Trophoblast cell (in vitro differentiated cells and primary cell): ENCODE results near the gene FAM217A.

Source experiments
- DNase-seq, 2 donors: peaks; one replicate each; pipeline ENCODE4 v3.0.0-alpha.2; 2016
- H2AFZ ChIP-seq: 2 replicates; pipeline ENCODE4 v1.6.1; 2013; ENCODE audit warnings: low read length, moderate library complexity, mild to moderate bottlenecking; ENCODE audit not compliant: insufficient read depth, poor library complexity
- H2AK5ac ChIP-seq: 2 replicates; pipeline ENCODE4 v1.6.1; 2013; ENCODE audit warnings: mild to moderate bottlenecking, low read length
- H2BK120ac ChIP-seq: 2 replicates; pipeline ENCODE4 v1.6.1; 2013; ENCODE audit warnings: low read length, mild to moderate bottlenecking, moderate library complexity; ENCODE audit not compliant: insufficient read depth, poor library complexity
- H2BK12ac ChIP-seq: 2 replicates; pipeline ENCODE4 v1.6.1; 2013; ENCODE audit warnings: mild to moderate bottlenecking, low read length, moderate library complexity
- H2BK5ac ChIP-seq: 2 replicates; pipeline ENCODE4 v1.6.1; 2013; ENCODE audit warnings: low read length, low read depth, moderate library complexity, mild to moderate bottlenecking; ENCODE audit not compliant: poor library complexity
- H3K14ac ChIP-seq: 2 replicates; pipeline ENCODE4 v1.6.1; 2013; ENCODE audit warnings: mild to moderate bottlenecking, low read length
- H3K18ac ChIP-seq: 2 replicates; pipeline ENCODE4 v1.6.1; 2013; ENCODE audit warnings: mild to moderate bottlenecking, low read length
- H3K23ac ChIP-seq: 2 replicates; pipeline ENCODE4 v1.6.1; 2013; ENCODE audit warnings: low read length
- H3K27ac ChIP-seq: 2 replicates; pipeline ENCODE4 v1.5.1; 2013; ENCODE audit warnings: low read depth, mild to moderate bottlenecking, inconsistent platforms, low read length, moderate library complexity
- H3K27me3 ChIP-seq: 2 replicates; pipeline ENCODE4 v1.6.1; 2013; ENCODE audit warnings: inconsistent platforms, mild to moderate bottlenecking, low read length, moderate library complexity; ENCODE audit not compliant: insufficient read depth
- H3K36me3 ChIP-seq, 2 experiments: 1 replicate in 1 of 2; 2 replicates in 1 of 2; pipeline ENCODE4 v1.6.1; 2013; ENCODE audit warnings: low read length in 2 of 2, mild to moderate bottlenecking in 2 of 2, moderate library complexity in 1 of 2; ENCODE audit not compliant: insufficient read depth in 2 of 2, control insufficient read depth in 1 of 2
- H3K4ac ChIP-seq: 2 replicates; pipeline ENCODE4 v1.6.1; 2013; ENCODE audit warnings: low read depth, mild to moderate bottlenecking, low read length, moderate library complexity
- H3K4me1 ChIP-seq, 2 experiments: 1 replicate in 1 of 2; 2 replicates in 1 of 2; pipeline ENCODE4 v1.6.1; 2013; ENCODE audit warnings: low read length in 2 of 2, mild to moderate bottlenecking in 2 of 2, moderate library complexity in 1 of 2; ENCODE audit not compliant: insufficient read depth in 2 of 2, control insufficient read depth in 1 of 2
- H3K4me2 ChIP-seq: 2 replicates; pipeline ENCODE4 v1.6.1; 2013; ENCODE audit warnings: inconsistent platforms, mild to moderate bottlenecking, low read length, moderate library complexity
- H3K4me3 ChIP-seq: 2 replicates; pipeline ENCODE4 v1.5.1; 2013; ENCODE audit warnings: mild to moderate bottlenecking, low read depth, low read length, inconsistent platforms
- H3K79me1 ChIP-seq: one replicate; pipeline ENCODE4 v1.6.1; 2013; ENCODE audit warnings: low read length
- H3K79me2 ChIP-seq: 2 replicates; pipeline ENCODE4 v1.6.1; 2013; ENCODE audit warnings: low read length, mild to moderate bottlenecking; ENCODE audit not compliant: control insufficient read depth, insufficient read depth, poor library complexity
- H3K9ac ChIP-seq: 2 replicates; pipeline ENCODE4 v1.6.1; 2013; ENCODE audit warnings: mild to moderate bottlenecking, low read length
- H3K9me3 ChIP-seq: 2 replicates; pipeline ENCODE4 v1.6.1; 2013; ENCODE audit warnings: low read depth, mild to moderate bottlenecking, control low read depth, inconsistent platforms, low read length; ENCODE audit not compliant: insufficient read depth
- H4K12ac ChIP-seq: 2 replicates; pipeline ENCODE4 v1.6.1; 2013; ENCODE audit warnings: low read depth, mild to moderate bottlenecking, low read length, moderate library complexity
- H4K8ac ChIP-seq: 2 replicates; pipeline ENCODE4 v1.6.1; 2013; ENCODE audit warnings: low read depth, mild to moderate bottlenecking, low read length, moderate library complexity
- H4K91ac ChIP-seq: one replicate; pipeline ENCODE4 v1.6.1; 2013; ENCODE audit warnings: low read depth, mild to moderate bottlenecking, low read length, moderate library complexity
- WGBS: extraction: QIAGEN DNeasy Blood & Tissue Kit; methylation state at CpG from one replicate; pipeline ENCODE4 v1.1.7; 2013; ENCODE audit warnings: missing lambda C conversion rate; ENCODE audit not compliant: insufficient read length, insufficient coverage; ENCODE audit errors: extremely low coverage; 5-methylcytosine and 5-hydroxymethylcytosine counted together

The FAM217A gene

GRCh38 chr6:4105980-4106536 is 27.1 kb upstream of the FAM217A start:
- Histone ChIP-seq H2AK5ac (no peak overlapping the region), H3K36me3 (no peaks in the 10 kb centered on the region), H3K23ac (no peak overlapping the region), H3K14ac (no peak overlapping the region), H4K91ac (no peak overlapping the region), H3K9me3 (no peaks in the 10 kb centered on the region), H2BK5ac (no peak overlapping the region), H2BK120ac (no peak overlapping the region), H3K27ac (no peak overlapping the region), H3K4me2 (no peak overlapping the region), H3K4me3 (no peak overlapping the region), H2BK12ac (no peak overlapping the region), H3K18ac (no peak overlapping the region), H3K4me1 (no peaks in the 10 kb centered on the region), H3K4ac (no peak overlapping the region), H3K9ac (no peak overlapping the region), H2AFZ (no peak overlapping the region), H3K79me2 (no peaks in the 10 kb centered on the region), H3K27me3 (no peaks in the 10 kb centered on the region), H4K12ac (no peak overlapping the region), H4K8ac (no peak overlapping the region), H3K79me1 (no peaks in the 10 kb centered on the region)
- DNase-seq: peak in 1 of 2 donors; percentile 12
- WGBS: 100% methylated on average over 1 of the region's 4 CpGs

- Histone ChIP-seq H2AFZ (no peak overlapping the region), H4K8ac (no peak overlapping the region), H3K27me3 (no peaks in the 10 kb centered on the region), H2BK5ac (no peak overlapping the region), H3K27ac (no peak overlapping the region), H3K4me3 (no peak overlapping the region), H3K18ac (no peak overlapping the region), H4K91ac (no peak overlapping the region), H3K14ac (no peak overlapping the region), H3K9ac (no peak overlapping the region), H4K12ac (no peak overlapping the region), H2BK120ac (no peak overlapping the region), H2AK5ac (no peak overlapping the region), H3K4me1 (no peaks in the 10 kb centered on the region), H3K36me3 (no peaks in the 10 kb centered on the region), H3K4me2 (no peak overlapping the region), H3K4ac (no peak overlapping the region), H3K23ac (no peak overlapping the region), H2BK12ac (no peak overlapping the region), H3K79me1 (no peaks in the 10 kb centered on the region), H3K9me3 (no peaks in the 10 kb centered on the region), H3K79me2 (no peaks in the 10 kb centered on the region)
- peak; percentile 15 to 59 for DNase-seq
- no CpG with 5 or more reads among the region's 5 CpGs for WGBS
Measured at GRCh38 chr6:4103929-4104328, 25.0 kb upstream of the FAM217A start.

GRCh38 chr6:4102687-4103244 is 23.8 kb upstream of the FAM217A start:
- Histone ChIP-seq H4K12ac (no peak overlapping the region), H3K9me3 (no peaks in the 10 kb centered on the region), H3K4me1 (no peaks in the 10 kb centered on the region), H3K36me3 (no peaks in the 10 kb centered on the region), H3K4me2 (no peak overlapping the region), H3K23ac (no peak overlapping the region), H3K18ac (no peak overlapping the region), H3K79me2 (no peaks in the 10 kb centered on the region), H3K27ac (no peak overlapping the region), H2BK5ac (no peak overlapping the region), H2BK12ac (no peak overlapping the region), H3K4me3 (no peak overlapping the region), H2AK5ac (no peak overlapping the region), H3K79me1 (no peaks in the 10 kb centered on the region), H3K9ac (no peak overlapping the region), H2AFZ (no peak overlapping the region), H3K14ac (no peak overlapping the region), H4K91ac (no peak overlapping the region), H3K27me3 (no peaks in the 10 kb centered on the region), H2BK120ac (no peak overlapping the region), H4K8ac (no peak overlapping the region), H3K4ac (no peak overlapping the region)
- no CpG with 5 or more reads among the region's 6 CpGs for WGBS
- DNase-seq: no peak

GRCh38 chr6:4101298-4101697 is 22.4 kb upstream of the FAM217A start:
- DNase-seq: no peak
- Histone ChIP-seq H3K4me3 (no peak overlapping the region), H3K4me1 (no peaks in the 10 kb centered on the region), H2BK12ac (no peak overlapping the region), H3K9me3 (no peaks in the 10 kb centered on the region), H3K79me2 (no peaks in the 10 kb centered on the region), H2BK5ac (no peak overlapping the region), H2AFZ (no peak overlapping the region), H3K9ac (no peak overlapping the region), H3K4ac (no peak overlapping the region), H3K79me1 (no peaks in the 10 kb centered on the region), H4K12ac (no peak overlapping the region), H2BK120ac (no peak overlapping the region), H3K36me3 (no peaks in the 10 kb centered on the region), H3K18ac (no peak overlapping the region), H3K23ac (no peak overlapping the region), H3K27me3 (no peaks in the 10 kb centered on the region), H3K4me2 (no peak overlapping the region), H2AK5ac (no peak overlapping the region), H4K91ac (no peak overlapping the region), H3K27ac (no peak overlapping the region), H4K8ac (no peak overlapping the region), H3K14ac (no peak overlapping the region)
- no CpG with 5 or more reads among the region's 3 CpGs for WGBS
